BJ (cell line): ENCODE data around the gene WWOX. TPM values are rescaled to one million over a fixed set of nuclear protein-coding genes. Genes with fewer than 3 reads are reported as not detected.

Source experiments
- CTCF ChIA-PET: fragments of 350-600 bp; formaldehyde crosslinking; extraction: SDS; loops from one replicate; lab custom pipeline; 2021; ENCODE audit warnings: antibody characterized with exemption, inconsistent platforms; lab: Yijun Ruan, JAX
- POLR2A ChIA-PET: fragments of 300-600 bp; sonication (Branson Sonifier 250); formaldehyde crosslinking; extraction: SDS; loops from one replicate; lab custom pipeline; 2021; ENCODE audit warnings: antibody characterized with exemption; lab: Charles Lee
- DNase-seq: peaks from one replicate; pipeline ENCODE4 v3.0.0-alpha.2; 2011; ENCODE audit warnings: low read depth
- H3K27me3 ChIP-seq: 2 replicates; pipeline ENCODE4 v1.6.0; 2011; ENCODE audit warnings: low read length; ENCODE audit not compliant: control insufficient read depth, insufficient read depth
- H3K36me3 ChIP-seq: 2 replicates; pipeline ENCODE4 v1.5.1; 2011; ENCODE audit warnings: low read length; ENCODE audit not compliant: control insufficient read depth, insufficient read depth
- H3K4me3 ChIP-seq: 2 replicates; pipeline ENCODE4 v1.5.1; 2011; ENCODE audit warnings: low read depth, mild to moderate bottlenecking, control low read depth, low read length
- CTCF ChIP-seq: IDR thresholded peaks from 2 replicates; pipeline ENCODE4 v1.5.1; 2011; ENCODE audit warnings: low read depth, mild to moderate bottlenecking, control low read depth, inconsistent platforms, low read length, moderate library complexity; ENCODE audit not compliant: insufficient read depth
- polyA plus RNA-seq: library from polyadenylated mRNA; depleted of rRNA; stranded (reverse); fragments of >200 nt; gene quantifications from 2 replicates; pipeline ENCODE4 v1.2.3, GENCODE V29; 2011

WWOX gene
- polyA plus RNA-seq, 1 experiment, result 3.1 TPM

- Histone ChIP-seq H3K27me3 (no peaks in the 10 kb centered on the region), H3K4me3 (no peak overlapping the region), H3K36me3 (no peaks in the 10 kb centered on the region)
- ChIA-PET POLR2A (no interaction called here), CTCF (no interaction called here)
- no peak for TF ChIP-seq CTCF
- no peak for DNase-seq
These were observed 954.1 kb downstream of the WWOX start for GRCh38 chr16:79053577-79053976.

- Histone ChIP-seq H3K4me3 (no peak overlapping the region), H3K36me3 (no peaks in the 10 kb centered on the region), H3K27me3 (no peaks in the 10 kb centered on the region)
- no peak for TF ChIP-seq CTCF
- CTCF ChIA-PET, result no interaction called here
- DNase-seq, result no peak
- POLR2A ChIA-PET, result no interaction called here
These were observed 954.9 kb downstream of the WWOX start for GRCh38 chr16:79054211-79054984.

- CTCF ChIA-PET, result no interaction called here
- no peak for DNase-seq
- no peak overlapping the region for H3K4me3 ChIP-seq
- no peaks in the 10 kb centered on the region for H3K36me3 ChIP-seq
- TF ChIP-seq CTCF, result no peak
- no peaks in the 10 kb centered on the region for H3K27me3 ChIP-seq
- POLR2A ChIA-PET, result no interaction called here
These were observed 956.0 kb downstream of the WWOX start for GRCh38 chr16:79055251-79055970.

GRCh38 chr16:79061181-79061580, 961.7 kb downstream of the WWOX start:
- H3K36me3 ChIP-seq, result no peaks in the 10 kb centered on the region
- TF ChIP-seq CTCF, result no peak
- H3K27me3 ChIP-seq, result no peaks in the 10 kb centered on the region
- no peak overlapping the region for H3K4me3 ChIP-seq
- no peak for DNase-seq
- CTCF ChIA-PET, result no interaction called here
- POLR2A ChIA-PET, result no interaction called here

- POLR2A ChIA-PET, result no interaction called here
- CTCF ChIA-PET, result no interaction called here
- no peaks in the 10 kb centered on the region for H3K27me3 ChIP-seq
- H3K36me3 ChIP-seq, result no peaks in the 10 kb centered on the region
- DNase-seq, result no peak
- no peak overlapping the region for H3K4me3 ChIP-seq
- no peak for TF ChIP-seq CTCF
These were observed 962.9 kb downstream of the WWOX start for GRCh38 chr16:79062336-79062735.
